ENCODE results near the gene CFAP65. TPM values are rescaled to one million over a fixed set of nuclear protein-coding genes. Genes with fewer than 3 reads are reported as not detected.
A peak's percentile ranks its signal among the peaks of the same experiment; 100 is the strongest.

The CFAP65 gene
- total RNA-seq, 2 donors from 2014 or later, result 0.05 to 1.6 TPM

- H3K9me3 ChIP-seq, result no peaks in the 10 kb centered on the region
- H3K27me3 ChIP-seq, result peaks cover 72% of the 10 kb centered on the region
- no peak for DNase-seq
- H3K36me3 ChIP-seq, result no peaks in the 10 kb centered on the region
- peak overlapping the region; percentile 11 for H3K4me3 ChIP-seq
- peaks cover 9% of the 10 kb centered on the region for H3K4me1 ChIP-seq
- TF ChIP-seq, protein P1, sequence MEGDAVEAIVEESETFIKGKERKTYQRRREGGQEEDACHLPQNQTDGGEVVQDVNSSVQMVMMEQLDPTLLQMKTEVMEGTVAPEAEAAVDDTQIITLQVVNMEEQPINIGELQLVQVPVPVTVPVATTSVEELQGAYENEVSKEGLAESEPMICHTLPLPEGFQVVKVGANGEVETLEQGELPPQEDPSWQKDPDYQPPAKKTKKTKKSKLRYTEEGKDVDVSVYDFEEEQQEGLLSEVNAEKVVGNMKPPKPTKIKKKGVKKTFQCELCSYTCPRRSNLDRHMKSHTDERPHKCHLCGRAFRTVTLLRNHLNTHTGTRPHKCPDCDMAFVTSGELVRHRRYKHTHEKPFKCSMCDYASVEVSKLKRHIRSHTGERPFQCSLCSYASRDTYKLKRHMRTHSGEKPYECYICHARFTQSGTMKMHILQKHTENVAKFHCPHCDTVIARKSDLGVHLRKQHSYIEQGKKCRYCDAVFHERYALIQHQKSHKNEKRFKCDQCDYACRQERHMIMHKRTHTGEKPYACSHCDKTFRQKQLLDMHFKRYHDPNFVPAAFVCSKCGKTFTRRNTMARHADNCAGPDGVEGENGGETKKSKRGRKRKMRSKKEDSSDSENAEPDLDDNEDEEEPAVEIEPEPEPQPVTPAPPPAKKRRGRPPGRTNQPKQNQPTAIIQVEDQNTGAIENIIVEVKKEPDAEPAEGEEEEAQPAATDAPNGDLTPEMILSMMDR (IDR thresholded peaks at IDR 0.05), result no peak
- intact Hi-C loops (cut with DNase I), result no loop called here
- no peak overlapping the region for H3K9ac ChIP-seq (ENCODE audit: low read depth in 2 of 2, low read length in 2 of 2)
- H3K27ac ChIP-seq, result no peak overlapping the region
Observed at GRCh38 chr2:218981881-218982585, 59.3 kb downstream of the CFAP65 start.

DNA sequence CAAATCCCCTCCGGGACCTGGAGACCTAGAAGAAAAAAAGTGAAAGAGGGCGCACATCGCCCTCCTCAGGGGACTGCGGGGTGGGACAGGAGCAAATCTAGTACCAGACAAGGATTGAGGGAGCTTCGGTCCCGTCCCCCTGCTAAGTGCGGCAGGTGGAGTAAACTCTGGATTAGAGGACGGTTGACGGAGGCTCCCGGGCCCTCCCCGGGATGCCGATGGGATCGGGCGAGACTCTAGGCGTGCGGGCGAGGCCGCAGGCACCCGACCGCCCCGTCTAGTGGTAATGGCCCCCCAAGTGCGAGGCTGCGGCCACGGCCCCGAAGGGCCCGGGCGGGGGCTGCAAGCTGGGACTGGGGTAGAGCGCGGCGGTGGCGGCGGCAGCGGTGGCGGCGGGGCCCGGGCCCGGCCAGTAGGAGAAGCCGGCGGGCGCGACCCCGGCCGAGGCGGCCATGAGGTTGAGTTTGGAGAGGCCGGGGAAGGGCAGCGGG is 59.9 kb downstream of the CFAP65 start:
- peaks cover 9% of the 10 kb centered on the region for H3K4me1 ChIP-seq
- intact Hi-C loops (cut with DNase I), result no loop called here
- H3K36me3 ChIP-seq, result no peaks in the 10 kb centered on the region
- H3K9ac ChIP-seq (ENCODE audit: low read depth in 2 of 2, low read length in 2 of 2), result peak overlapping the region in 1 of 2 donors; percentile 19
- H3K9me3 ChIP-seq, result no peaks in the 10 kb centered on the region
- TF ChIP-seq, protein P1 (IDR thresholded peaks at IDR 0.05), result no peak
- H3K4me3 ChIP-seq, result peak overlapping the region; percentile 11
- no peak for DNase-seq
- no peak overlapping the region for H3K27ac ChIP-seq
- H3K27me3 ChIP-seq, result peaks cover 66% of the 10 kb centered on the region

DNA sequence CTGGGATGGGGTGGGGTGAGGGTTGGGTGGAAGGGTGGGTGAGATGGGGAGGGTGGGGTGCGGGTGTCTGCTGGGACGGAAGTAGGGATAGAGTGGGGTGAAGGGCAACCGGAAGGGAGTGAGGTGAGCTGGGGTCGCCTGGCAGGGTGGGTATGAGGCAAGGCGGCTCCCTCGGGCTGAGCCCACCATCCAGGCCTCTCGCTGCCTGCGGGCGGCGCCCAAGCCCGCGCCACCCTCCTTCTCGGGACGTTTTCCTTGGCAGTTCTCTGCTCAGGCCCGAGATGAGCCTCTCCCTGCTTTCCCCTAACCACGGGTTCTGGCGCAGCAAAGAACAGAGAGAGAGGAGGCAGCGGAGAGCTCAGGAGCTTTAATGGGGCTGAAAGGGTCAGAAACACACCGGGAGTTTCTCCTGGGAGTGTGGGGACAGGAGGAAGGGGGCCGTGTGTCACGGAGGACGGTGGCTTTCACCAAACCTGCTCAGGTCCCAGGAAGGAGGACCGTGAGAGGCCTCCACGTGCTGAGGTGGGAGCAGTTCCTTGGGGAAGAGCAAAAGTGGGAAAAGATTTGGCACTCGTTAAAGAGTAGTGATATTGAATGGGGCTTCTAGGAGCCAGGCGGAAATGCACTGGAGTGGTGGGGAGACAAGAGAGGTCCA is 60.5 kb downstream of the CFAP65 start:
- intact Hi-C loops (cut with DNase I), result no loop called here
- no peaks in the 10 kb centered on the region for H3K36me3 ChIP-seq
- peaks cover 61% of the 10 kb centered on the region for H3K27me3 ChIP-seq
- DNase-seq, result no peak
- no peak overlapping the region for H3K27ac ChIP-seq
- H3K4me3 ChIP-seq, result peak overlapping the region; percentile 11
- peaks cover 9% of the 10 kb centered on the region for H3K4me1 ChIP-seq
- H3K9ac ChIP-seq (ENCODE audit: low read depth in 2 of 2, low read length in 2 of 2), result peak overlapping the region in 1 of 2 donors; percentile 19
- no peaks in the 10 kb centered on the region for H3K9me3 ChIP-seq
- TF ChIP-seq, protein P1 (IDR thresholded peaks at IDR 0.05), result no peak

DNA sequence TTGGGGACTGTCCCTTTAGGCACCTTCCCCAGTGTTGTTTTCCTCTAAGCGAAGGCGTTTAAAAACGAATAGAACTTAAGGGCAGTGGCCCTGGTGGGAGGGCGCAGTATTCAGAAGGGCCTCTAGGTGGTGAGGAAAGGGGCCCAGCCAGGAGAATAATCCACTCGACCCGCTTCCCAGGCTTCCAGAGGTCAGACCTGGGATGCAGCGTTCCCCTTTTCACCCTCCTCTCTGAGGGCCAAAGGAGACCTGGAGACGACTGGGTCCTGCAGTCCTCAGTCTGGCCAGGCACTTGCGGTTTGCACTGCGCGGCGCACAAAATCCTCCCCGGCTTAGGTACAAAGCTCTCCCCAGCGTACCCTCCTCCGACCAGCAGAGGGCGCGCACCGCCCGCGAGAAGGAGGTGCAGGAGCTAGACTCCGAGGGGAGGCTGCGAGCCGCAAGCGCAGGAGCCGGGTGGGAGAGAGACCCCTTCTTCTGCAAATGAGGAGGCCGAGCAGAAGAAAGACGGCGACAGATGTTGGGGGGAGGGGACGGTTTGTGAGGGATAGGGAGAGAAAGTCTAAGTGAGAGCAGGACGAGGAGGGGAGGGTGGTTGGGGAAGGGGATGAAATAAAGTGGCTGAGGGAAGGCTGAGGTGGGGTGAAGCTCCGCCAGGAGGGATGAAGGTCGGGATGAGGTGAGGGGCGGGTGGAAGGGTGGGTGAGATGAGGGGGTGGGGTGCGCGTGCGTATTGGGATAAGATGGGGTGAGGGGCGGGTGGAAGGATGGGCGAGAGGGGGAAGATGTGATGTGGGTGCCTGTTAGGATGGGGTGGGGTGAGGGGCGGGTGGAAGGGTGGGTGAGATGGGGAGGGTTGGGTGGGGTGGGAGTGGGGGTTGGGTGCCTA is 61.2 kb downstream of the CFAP65 start:
- Histone ChIP-seq H3K27me3 (peaks cover 53% of the 10 kb centered on the region), H3K9me3 (no peaks in the 10 kb centered on the region), H3K4me1 (peaks cover 9% of the 10 kb centered on the region), H3K9ac (ENCODE audit: low read depth in 2 of 2, low read length in 2 of 2) (peak overlapping the region in 1 of 2 donors; percentile 13), H3K27ac (no peak overlapping the region), H3K4me3 (no peak overlapping the region), H3K36me3 (no peaks in the 10 kb centered on the region)
- intact Hi-C loops (cut with DNase I), result loop anchor here (5.0 kb wide), 1 partner anchor 103 kb away; no protein-coding TSS in a partner anchor
- peak; percentile 87 for DNase-seq
- TF ChIP-seq, protein P1 (IDR thresholded peaks at IDR 0.05), result peak; percentile 89
